IMR-90 (cell line): ENCODE data around the gene PARD6G. TPM values are rescaled to one million over a fixed set of nuclear protein-coding genes. Genes with fewer than 3 reads are reported as not detected.
"Not testable (repeated sequence)": the region's sequence is repeated elsewhere in the genome, so short reads cannot be mapped to it uniquely, and the experiment has no call there.

ENCODE experiments used
- ATAC-seq: fragments of 200-7000 bp; cut with Tn5 transposase; 2 replicates; pipeline ENCODE4 v1.9.1; 2020; ENCODE audit warnings: low read depth, mild to moderate bottlenecking, moderate library complexity
- BruUV-seq: library from RNA; stranded (reverse); fragments of 400-500 nt; replicated peaks from 2 replicates; lab custom pipeline; 2021; lab: Mats Ljungman, UMichigan
- CTCF ChIA-PET: fragments of 300-600 bp; formaldehyde crosslinking; extraction: SDS; loops from one replicate; lab custom pipeline; 2021; ENCODE audit warnings: antibody characterized with exemption; lab: Yijun Ruan, JAX
- POLR2A ChIA-PET: fragments of 300-600 bp; sonication (Branson Sonifier 250); formaldehyde crosslinking; loops from one replicate; lab custom pipeline; 2022; ENCODE audit warnings: antibody characterized with exemption; ENCODE audit not compliant: unreplicated experiment; lab: Charles Lee
- DNase-seq: peaks from one replicate; pipeline ENCODE4 v3.0.0; 2013
- H2AFZ ChIP-seq: replicated peaks from 2 replicates; pipeline ENCODE3; 2013; ENCODE audit warnings: low read length, mild to moderate bottlenecking; ENCODE audit not compliant: poor library complexity
- H2AK5ac ChIP-seq: 2 replicates; pipeline ENCODE4 v1.6.1; 2013; ENCODE audit warnings: low read depth, low read length, inconsistent platforms
- H2AK9ac ChIP-seq: replicated peaks from 2 replicates; pipeline ENCODE3; 2013; ENCODE audit warnings: mild to moderate bottlenecking, low read depth, low read length, moderate library complexity; ENCODE audit not compliant: poor library complexity
- H2BK120ac ChIP-seq: 2 replicates; pipeline ENCODE4 v1.6.1; 2013; ENCODE audit warnings: low read depth, low read length, inconsistent platforms
- H2BK15ac ChIP-seq: 3 replicates; pipeline ENCODE4 v1.6.1; 2013; ENCODE audit warnings: low read depth, low read length, inconsistent platforms
- H2BK20ac ChIP-seq: 2 replicates; pipeline ENCODE4 v1.6.1; 2013; ENCODE audit warnings: low read depth, mild to moderate bottlenecking, inconsistent platforms, low read length, moderate library complexity
- H2BK5ac ChIP-seq: 2 replicates; pipeline ENCODE4 v1.6.1; 2013; ENCODE audit warnings: mild to moderate bottlenecking, low read depth, low read length, inconsistent platforms; ENCODE audit not compliant: poor library complexity, severe bottlenecking
- H3K14ac ChIP-seq: replicated peaks from 2 replicates; pipeline ENCODE4 v1.6.1; 2013; ENCODE audit warnings: low read depth, low read length, inconsistent platforms
- H3K18ac ChIP-seq: 2 replicates; pipeline ENCODE4 v1.6.1; 2013; ENCODE audit warnings: low read depth, low read length, control low read depth
- H3K23ac ChIP-seq: 2 replicates; pipeline ENCODE4 v1.6.1; 2013; ENCODE audit warnings: low read depth, low read length, inconsistent platforms
- H3K27ac ChIP-seq: 2 replicates; pipeline ENCODE4 v1.5.1; 2013; ENCODE audit warnings: mild to moderate bottlenecking, control low read depth, low read length; ENCODE audit not compliant: insufficient read depth
- H3K27me3 ChIP-seq: 2 replicates; pipeline ENCODE4 v1.6.1; 2013; ENCODE audit warnings: low read length; ENCODE audit not compliant: control insufficient read depth, insufficient read depth
- H3K36me3 ChIP-seq: 2 replicates; pipeline ENCODE4 v1.6.1; 2013; ENCODE audit warnings: low read length, mixed read lengths; ENCODE audit not compliant: control insufficient read depth, insufficient read depth
- H3K4ac ChIP-seq: 2 replicates; pipeline ENCODE4 v1.6.1; 2013; ENCODE audit warnings: low read depth, low read length, inconsistent platforms
- H3K4me1 ChIP-seq: 2 replicates; pipeline ENCODE4 v1.6.1; 2013; ENCODE audit warnings: low read length, mixed read lengths; ENCODE audit not compliant: control insufficient read depth, insufficient read depth
- H3K4me2 ChIP-seq: 2 replicates; pipeline ENCODE4 v1.6.1; 2013; ENCODE audit warnings: low read depth, mild to moderate bottlenecking, control low read depth, low read length, moderate library complexity
- H3K4me3 ChIP-seq: 2 replicates; pipeline ENCODE4 v1.5.1; 2013; ENCODE audit warnings: low read depth, mild to moderate bottlenecking, control low read depth, low read length, moderate library complexity; ENCODE audit not compliant: insufficient read depth
- H3K56ac ChIP-seq: 2 replicates; pipeline ENCODE4 v1.6.1; 2013; ENCODE audit warnings: low read length, inconsistent platforms; ENCODE audit not compliant: insufficient read depth; ENCODE audit errors: extremely low read depth
- H3K79me1 ChIP-seq, 2 experiments: 2 replicates each; pipeline ENCODE4 v1.6.1; 2013; ENCODE audit warnings: low read length in 2 of 2, inconsistent platforms in 1 of 2, low read depth in 1 of 2
- H3K9ac ChIP-seq: 2 replicates; pipeline ENCODE4 v1.6.1; 2013; ENCODE audit warnings: low read depth, low read length, control low read depth
- H3K9me1 ChIP-seq: 2 replicates; pipeline ENCODE4 v1.6.1; 2013; ENCODE audit warnings: low read length, inconsistent platforms; ENCODE audit not compliant: insufficient read depth
- H3K9me3 ChIP-seq: 2 replicates; pipeline ENCODE4 v1.6.1; 2013; ENCODE audit warnings: low read length; ENCODE audit not compliant: control insufficient read depth, insufficient read depth
- H4K20me1 ChIP-seq: 2 replicates; pipeline ENCODE4 v1.6.1; 2013; ENCODE audit warnings: low read length, inconsistent platforms; ENCODE audit not compliant: insufficient read depth
- H4K5ac ChIP-seq: 2 replicates; pipeline ENCODE4 v1.6.1; 2013; ENCODE audit warnings: mild to moderate bottlenecking, low read depth, low read length, control low read depth
- H4K8ac ChIP-seq, 2 experiments: 2 replicates each; pipeline ENCODE4 v1.6.1; 2013; ENCODE audit warnings: low read depth in 2 of 2, low read length in 2 of 2, control low read depth in 1 of 2, inconsistent platforms in 1 of 2
- H4K91ac ChIP-seq: 2 replicates; pipeline ENCODE4 v1.6.1; 2013; ENCODE audit warnings: low read depth, low read length, inconsistent platforms; ENCODE audit not compliant: insufficient read depth
- CHD1 ChIP-seq: IDR thresholded peaks from 2 replicates; pipeline ENCODE4 v1.6.1; 2012; ENCODE audit warnings: low read depth, low read length, improper control_type of control experiment
- FOS ChIP-seq: fragments of 150-350 bp; IDR thresholded peaks from 2 replicates; pipeline ENCODE4 v1.6.1; 2016; ENCODE audit warnings: low read depth, low read length
- MXI1 ChIP-seq: IDR thresholded peaks from 2 replicates; pipeline ENCODE4 v1.6.1; 2012; ENCODE audit warnings: low read depth, mild to moderate bottlenecking, low read length, moderate library complexity, borderline replicate concordance
- NFE2L2 ChIP-seq: fragments of 150-350 bp; IDR thresholded peaks from 2 replicates; pipeline ENCODE4 v1.6.1; 2016; ENCODE audit warnings: low read depth, mild to moderate bottlenecking, low read length
- POLR2A ChIP-seq: IDR thresholded peaks from 2 replicates; pipeline ENCODE4 v1.6.1; 2012; ENCODE audit warnings: mild to moderate bottlenecking, low read depth, low read length
- RAD21 ChIP-seq: IDR thresholded peaks from 2 replicates; pipeline ENCODE4 v1.6.1; 2012; ENCODE audit warnings: low read length, improper control_type of control experiment
- RCOR1 ChIP-seq: IDR thresholded peaks from 2 replicates; pipeline ENCODE4 v1.6.1; 2012; ENCODE audit warnings: mild to moderate bottlenecking, low read length, improper control_type of control experiment; ENCODE audit not compliant: insufficient replicate concordance
- RFX5 ChIP-seq: IDR thresholded peaks from 2 replicates; pipeline ENCODE4 v1.8.0; 2012; ENCODE audit warnings: low read depth, mild to moderate bottlenecking, low read length, moderate library complexity
- WGBS, 2 experiments: methylation state at CpG; one replicate each; pipeline versions ENCODE4 v1.1.5 to v1.1.7; 2013; ENCODE audit warnings: missing lambda C conversion rate in 2 of 2; ENCODE audit not compliant: insufficient read length in 1 of 2; ENCODE audit errors: extremely low coverage in 2 of 2; 5-methylcytosine and 5-hydroxymethylcytosine counted together
- dilution Hi-C: fragments of 300-500 bp; cut with HindIII; formaldehyde crosslinking; loops from one replicate; pipeline ENCODE4 v1.14.3; 2018; ENCODE audit warnings: low sequenced_read_pairs; ENCODE audit not compliant: unreplicated experiment
- in situ Hi-C: fragments of 300-500 bp; cut with MboI; formaldehyde crosslinking; loops from 3 replicates; pipeline ENCODE4 v1.14.3; 2019; ENCODE audit warnings: low sequenced_read_pairs, inconsistent platforms, mixed read lengths
- intact Hi-C: fragments of 100-400 bp; cut with micrococcal nuclease; formaldehyde crosslinking; loops from 2 replicates; pipeline ENCODE4 v1.10.0; 2022
- polyA plus RNA-seq, 3 experiments: library from polyadenylated mRNA; depleted of rRNA; stranded (reverse); fragments of >200 nt; gene quantifications; 2 replicates each; pipeline ENCODE4 v1.2.3, GENCODE V29; 2012; ENCODE audit warnings: low replicate concordance in 1 of 3
- total RNA-seq: library from RNA; depleted of rRNA; stranded (reverse); fragments of >200 nt; gene quantifications from 2 replicates; pipeline ENCODE4 v1.2.3, GENCODE V29; 2012
- TF ChIP-seq, protein P1 (sequence below): conservative IDR thresholded peaks from 2 replicates; pipeline ENCODE4 v1.5.1; 2012; ENCODE audit warnings: mild to moderate bottlenecking, low read depth, low read length, improper control_type of control experiment

The PARD6G gene
- total and polyA plus RNA-seq, 2 of the 4 experiments (the other 2 are of a cell fraction) = 2.5 to 4.6 TPM

DNA sequence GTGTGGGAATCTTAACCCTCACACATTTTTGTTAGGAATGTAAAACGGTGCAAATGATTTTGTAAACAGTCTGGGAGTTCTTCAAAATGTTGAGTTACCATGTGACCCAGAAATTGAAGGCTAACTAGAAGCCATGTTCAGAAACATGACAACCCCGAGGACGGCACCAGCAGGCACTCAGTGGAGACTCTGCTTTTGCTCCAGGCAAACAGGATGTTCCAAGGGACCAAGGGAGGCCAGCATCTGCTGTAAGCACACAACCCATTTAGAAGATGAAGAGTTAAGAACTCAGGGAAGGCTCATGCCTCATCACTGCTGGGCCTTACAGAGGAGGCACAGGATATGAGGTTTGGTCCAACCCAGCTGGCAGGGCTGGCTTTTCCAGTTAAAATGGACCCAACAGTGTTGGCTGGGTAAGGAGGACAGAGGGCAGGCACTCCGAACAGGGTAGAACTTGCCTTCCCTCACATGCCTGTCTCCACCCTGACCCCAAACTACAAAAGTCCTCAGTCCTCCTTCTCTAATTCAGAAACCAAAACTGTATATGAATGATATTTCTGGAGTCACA, 23.6 kb downstream of the PARD6G start:
- no peak overlapping the region for H3K4me3 ChIP-seq
- no TSS peak for BruUV-seq

DNA sequence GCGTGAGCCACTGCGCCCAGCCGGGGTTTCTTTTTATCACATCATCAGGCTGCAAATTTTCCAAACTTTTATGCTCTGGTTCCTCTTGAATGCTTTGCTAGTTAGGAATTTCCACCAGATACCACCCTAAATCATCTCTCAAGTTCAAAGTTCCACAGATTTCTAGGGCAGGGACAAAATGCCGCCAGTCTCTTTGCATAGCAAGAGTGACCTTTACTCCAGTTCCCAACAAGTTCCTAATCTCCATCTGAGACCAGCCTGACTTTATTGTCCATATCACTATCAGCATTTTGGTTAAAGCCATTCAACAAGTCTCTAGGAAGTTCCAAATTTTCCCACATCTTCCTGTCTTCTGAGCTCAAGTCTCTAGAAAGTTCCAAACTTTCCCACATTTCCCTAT, 27.8 kb downstream of the PARD6G start:
- H2AK9ac ChIP-seq, dilution Hi-C loops, DNase-seq, BruUV-seq, H3K27ac ChIP-seq, CTCF ChIA-PET, H3K4me2 ChIP-seq, in situ Hi-C loops, H3K9me3 ChIP-seq, H3K14ac ChIP-seq, H3K36me3 ChIP-seq, H2BK5ac ChIP-seq, H4K5ac ChIP-seq, H3K23ac ChIP-seq, H3K4me3 ChIP-seq, H4K20me1 ChIP-seq, H3K18ac ChIP-seq, H2BK20ac ChIP-seq, H2BK15ac ChIP-seq, H3K4ac ChIP-seq, H2AK5ac ChIP-seq, H3K9ac ChIP-seq, H3K79me1 ChIP-seq, ATAC-seq, H3K9me1 ChIP-seq, H4K91ac ChIP-seq, H3K27me3 ChIP-seq, intact Hi-C loops, POLR2A ChIA-PET, H3K56ac ChIP-seq, H3K4me1 ChIP-seq, H2BK120ac ChIP-seq, H4K8ac ChIP-seq, H2AFZ ChIP-seq: not testable (repeated sequence)
- WGBS, 2 experiments = 100% methylated on average over 1 of the region's 4 CpGs; no CpG with 5 or more reads in 1 of the 2 experiments

More for the DNA sequence above, 23.6 kb downstream of the PARD6G start:
- no peaks in the 10 kb centered on the region; the same call in 1 of the 2 replicates for H3K9me1 ChIP-seq
- DNase-seq (no peak), ATAC-seq (no peak)
- intact Hi-C loops (no loop called here), dilution Hi-C loops (no loop called here), in situ Hi-C loops (no loop called here)
- no peak overlapping the region for H2BK120ac ChIP-seq
- H3K9ac ChIP-seq = no peak overlapping the region
- no peak overlapping the region; the same call in 1 of the 2 replicates for H3K14ac ChIP-seq
- H3K4me1 ChIP-seq = no peaks in the 10 kb centered on the region
- H3K4ac ChIP-seq = no peak overlapping the region
- H4K5ac ChIP-seq = no peak overlapping the region
- H3K79me1 ChIP-seq = peaks cover 0 to 5% of the 10 kb centered on the region in 2 experiments; a peak in 1 of 4 replicates
- H3K18ac ChIP-seq = no peak overlapping the region
- no CpG with 5 or more reads among the region's 4 CpGs for WGBS, 2 experiments
- no peak overlapping the region for H2AK9ac ChIP-seq
- H4K91ac ChIP-seq = no peak overlapping the region
- no peak overlapping the region for H2BK15ac ChIP-seq
- no peaks in the 10 kb centered on the region for H3K36me3 ChIP-seq
- H3K9me3 ChIP-seq = no peaks in the 10 kb centered on the region
- ChIA-PET CTCF (no interaction called here), POLR2A (no interaction called here)
- no peaks in the 10 kb centered on the region for H3K27me3 ChIP-seq
- H3K56ac ChIP-seq = no peak overlapping the region
- no peak overlapping the region for H2AK5ac ChIP-seq
- TF ChIP-seq MXI1 (no peak), RFX5 (no peak), RAD21 (no peak), CHD1 (no peak), NFE2L2 (no peak), POLR2A (no peak), RCOR1 (no peak), FOS (no peak)
- TF ChIP-seq, protein P1, sequence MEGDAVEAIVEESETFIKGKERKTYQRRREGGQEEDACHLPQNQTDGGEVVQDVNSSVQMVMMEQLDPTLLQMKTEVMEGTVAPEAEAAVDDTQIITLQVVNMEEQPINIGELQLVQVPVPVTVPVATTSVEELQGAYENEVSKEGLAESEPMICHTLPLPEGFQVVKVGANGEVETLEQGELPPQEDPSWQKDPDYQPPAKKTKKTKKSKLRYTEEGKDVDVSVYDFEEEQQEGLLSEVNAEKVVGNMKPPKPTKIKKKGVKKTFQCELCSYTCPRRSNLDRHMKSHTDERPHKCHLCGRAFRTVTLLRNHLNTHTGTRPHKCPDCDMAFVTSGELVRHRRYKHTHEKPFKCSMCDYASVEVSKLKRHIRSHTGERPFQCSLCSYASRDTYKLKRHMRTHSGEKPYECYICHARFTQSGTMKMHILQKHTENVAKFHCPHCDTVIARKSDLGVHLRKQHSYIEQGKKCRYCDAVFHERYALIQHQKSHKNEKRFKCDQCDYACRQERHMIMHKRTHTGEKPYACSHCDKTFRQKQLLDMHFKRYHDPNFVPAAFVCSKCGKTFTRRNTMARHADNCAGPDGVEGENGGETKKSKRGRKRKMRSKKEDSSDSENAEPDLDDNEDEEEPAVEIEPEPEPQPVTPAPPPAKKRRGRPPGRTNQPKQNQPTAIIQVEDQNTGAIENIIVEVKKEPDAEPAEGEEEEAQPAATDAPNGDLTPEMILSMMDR = no peak
- no peak overlapping the region for H2BK5ac ChIP-seq
- no peak overlapping the region for H3K4me2 ChIP-seq
- no peak overlapping the region for H3K27ac ChIP-seq
- no peak overlapping the region for H4K8ac ChIP-seq
- no peak overlapping the region for H2AFZ ChIP-seq
- no peaks in the 10 kb centered on the region; the same call in 1 of the 2 replicates for H4K20me1 ChIP-seq
- no peak overlapping the region for H3K23ac ChIP-seq
- H2BK20ac ChIP-seq = no peak overlapping the region
